K562 (cell line): ENCODE results near the gene PLXNA2. TPM values are rescaled to one million over a fixed set of nuclear protein-coding genes. Genes with fewer than 3 reads are reported as not detected.

ENCODE experiments used
- FOXK2 ChIP-seq, 2 experiments: fragments of 450-650 bp; IDR thresholded peaks in 1 of 2; conservative IDR thresholded peaks in 1 of 2; 2 replicates each; pipeline ENCODE4 v1.6.1; 2016; ENCODE audit warnings: low read depth in 2 of 2, mild to moderate bottlenecking in 1 of 2
- MTA2 ChIP-seq: fragments of 450-650 bp; IDR thresholded peaks from 2 replicates; pipeline ENCODE4 v1.6.1; 2016; ENCODE audit warnings: low read depth
- ZNF253 ChIP-seq: fragments of 250-450 bp; sonication (Bioruptor Pico); conservative IDR thresholded peaks from 2 replicates; pipeline ENCODE4 v1.6.1; 2021; ENCODE audit warnings: mild to moderate bottlenecking
- ZNF717 ChIP-seq: fragments of 250-450 bp; sonication (Bioruptor Pico); IDR thresholded peaks from 2 replicates; pipeline ENCODE4 v1.5.0; 2021
- polyA plus RNA-seq, 8 experiments: library from polyadenylated mRNA; depleted of rRNA in 4 of 8; stranded (reverse) in 5 of 8; unstranded in 3 of 8; fragments of >200 nt; fragmentation: Nextera tagmentation in 2 of 8; fragmentation: Illumina TruSeq in 1 of 8; extraction: Ambion mirVana in 2 of 8; extraction: Trizol in 1 of 8; gene quantifications; 2 replicates each; pipeline versions ENCODE4 v1.2.1 to v1.2.3, GENCODE V29; 2011 to 2014; ENCODE audit warnings: inconsistent platforms in 1 of 8, missing spikeins in 1 of 8
- total RNA-seq, 7 experiments: library from RNA; depleted of rRNA in 6 of 7; stranded (reverse); fragments of >200 nt in 6 of 7; fragmentation: Illumina TruSeq in 2 of 7; extraction: Trizol in 2 of 7; gene quantifications; 2 replicates each; pipeline versions ENCODE4 v1.2.1 to v1.2.3, GENCODE V29; 2011 to 2021; ENCODE audit warnings: low replicate concordance in 1 of 7
- TF ChIP-seq, protein P1 (sequence below), 2 experiments: fragments of 200-800 bp in 1 of 2; sonication (Bioruptor generic) in 1 of 2; sonication (generic) in 1 of 2; formaldehyde crosslinking in 1 of 2; IDR thresholded peaks in 1 of 2; conservative IDR thresholded peaks in 1 of 2; 2 replicates each; pipeline versions ENCODE4 v1.5.0 to v1.6.1; 2016 to 2020; ENCODE audit warnings: missing compliant biosample characterization in 1 of 2, missing genetic modification characterization in 1 of 2, missing genetic modification reagents in 1 of 2
- TF ChIP-seq, protein P2 (sequence below): sonication (generic); formaldehyde crosslinking; IDR thresholded peaks from 2 replicates; pipeline ENCODE4 v1.8.1; 2022; ENCODE audit warnings: missing genetic modification reagents

Gene PLXNA2
- total and polyA plus RNA-seq, 9 of the 15 experiments (the other 6 are each of a cell fraction or from before 2014, with no cell fraction given) = 0.01 to 1.3 (median 0.32) TPM

DNA sequence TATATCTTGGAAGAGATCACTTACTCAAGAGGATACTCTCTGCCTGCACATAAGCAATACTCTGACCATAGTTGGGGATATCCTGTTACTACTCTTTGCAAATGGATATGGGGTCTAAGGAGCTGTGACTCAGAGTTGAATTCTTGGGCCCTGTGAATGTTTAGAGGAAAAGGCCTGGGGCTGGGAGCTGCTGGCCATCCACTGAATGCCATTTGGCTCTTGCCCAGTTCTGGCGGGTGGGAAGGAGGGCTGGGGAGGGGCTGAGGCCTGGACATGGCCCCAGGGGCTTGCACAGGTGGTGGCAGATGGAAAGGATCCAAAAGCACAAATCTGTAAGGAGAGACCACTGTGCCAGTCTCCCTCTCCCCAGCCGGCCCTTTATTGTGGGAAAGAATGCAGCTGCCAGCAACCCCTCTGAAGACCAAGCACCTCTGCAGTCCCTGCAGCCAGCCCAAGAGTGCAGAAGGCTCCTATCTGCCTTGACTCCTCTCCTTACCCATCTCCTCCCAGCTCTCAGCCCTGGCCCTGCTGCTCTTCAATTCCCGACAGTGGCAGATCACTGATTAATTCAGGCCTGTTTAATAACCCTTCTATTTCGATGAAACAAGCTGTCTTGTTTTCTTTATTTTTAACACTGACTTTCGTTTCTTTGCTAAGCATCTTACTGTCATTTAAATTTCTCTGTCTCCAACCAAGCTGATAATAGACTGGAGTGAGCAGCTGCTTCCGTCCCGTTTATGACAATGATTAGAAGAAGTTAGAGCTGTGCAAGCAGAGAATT, 12.1 kb downstream of the PLXNA2 start (continued):
- TF ChIP-seq, protein P1, sequence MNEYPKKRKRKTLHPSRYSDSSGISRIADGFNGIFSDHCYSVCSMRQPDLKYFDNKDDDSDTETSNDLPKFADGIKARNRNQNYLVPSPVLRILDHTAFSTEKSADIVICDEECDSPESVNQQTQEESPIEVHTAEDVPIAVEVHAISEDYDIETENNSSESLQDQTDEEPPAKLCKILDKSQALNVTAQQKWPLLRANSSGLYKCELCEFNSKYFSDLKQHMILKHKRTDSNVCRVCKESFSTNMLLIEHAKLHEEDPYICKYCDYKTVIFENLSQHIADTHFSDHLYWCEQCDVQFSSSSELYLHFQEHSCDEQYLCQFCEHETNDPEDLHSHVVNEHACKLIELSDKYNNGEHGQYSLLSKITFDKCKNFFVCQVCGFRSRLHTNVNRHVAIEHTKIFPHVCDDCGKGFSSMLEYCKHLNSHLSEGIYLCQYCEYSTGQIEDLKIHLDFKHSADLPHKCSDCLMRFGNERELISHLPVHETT (CRISPR knock-in tag; conservative IDR thresholded peaks at IDR 0.05 in 1 of 2, IDR thresholded peaks at IDR 0.05 in 1 of 2) = no peak
- no peak for TF ChIP-seq ZNF253 (CRISPR knock-in tag)
- TF ChIP-seq MTA2 = no peak
- TF ChIP-seq ZNF717 (CRISPR knock-in tag) = no peak
- no peak for TF ChIP-seq FOXK2 (conservative IDR thresholded peaks at IDR 0.05 in 1 of 2, IDR thresholded peaks at IDR 0.05 in 1 of 2; ENCODE audit: low read depth in 2 of 2)
- TF ChIP-seq, protein P2, sequence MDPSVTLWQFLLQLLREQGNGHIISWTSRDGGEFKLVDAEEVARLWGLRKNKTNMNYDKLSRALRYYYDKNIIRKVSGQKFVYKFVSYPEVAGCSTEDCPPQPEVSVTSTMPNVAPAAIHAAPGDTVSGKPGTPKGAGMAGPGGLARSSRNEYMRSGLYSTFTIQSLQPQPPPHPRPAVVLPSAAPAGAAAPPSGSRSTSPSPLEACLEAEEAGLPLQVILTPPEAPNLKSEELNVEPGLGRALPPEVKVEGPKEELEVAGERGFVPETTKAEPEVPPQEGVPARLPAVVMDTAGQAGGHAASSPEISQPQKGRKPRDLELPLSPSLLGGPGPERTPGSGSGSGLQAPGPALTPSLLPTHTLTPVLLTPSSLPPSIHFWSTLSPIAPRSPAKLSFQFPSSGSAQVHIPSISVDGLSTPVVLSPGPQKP (CRISPR knock-in tag) = no peak
